Astrocyte of the hippocampus (primary cell): ENCODE results near the gene SLC4A5.
"Not testable (repeated sequence)": the region's sequence is repeated elsewhere in the genome, so short reads cannot be mapped to it uniquely, and the experiment has no call there.

ENCODE experiments used
- DNase-seq: peaks from one replicate; pipeline ENCODE4 v3.0.0; 2011; ENCODE audit warnings: low read depth, low spot score

SLC4A5 gene

DNA sequence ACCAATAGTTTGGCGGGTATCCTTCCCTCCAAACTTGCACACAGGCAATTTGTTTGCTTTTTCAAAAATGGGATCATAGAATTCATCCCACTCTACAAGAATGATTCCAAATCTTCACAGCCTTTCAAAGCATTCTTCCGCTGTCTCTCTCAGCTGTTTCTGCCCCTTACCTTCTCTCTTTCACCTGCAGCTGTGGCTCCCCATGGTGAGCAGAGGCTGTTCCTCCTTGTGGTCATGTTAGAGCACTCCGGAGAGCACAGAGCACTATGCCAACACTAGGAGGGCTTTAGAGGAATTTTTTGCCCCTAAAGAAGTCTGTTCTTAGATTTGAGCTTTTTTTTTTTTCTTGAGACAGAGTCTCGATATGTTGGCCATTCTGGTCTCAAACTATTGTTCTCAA, 114.4 kb downstream of the SLC4A5 start:
- DNase-seq: no peak

GRCh38 chr2:74227646-74228045, 115.6 kb downstream of the SLC4A5 start:
- DNase-seq: no peak

DNA sequence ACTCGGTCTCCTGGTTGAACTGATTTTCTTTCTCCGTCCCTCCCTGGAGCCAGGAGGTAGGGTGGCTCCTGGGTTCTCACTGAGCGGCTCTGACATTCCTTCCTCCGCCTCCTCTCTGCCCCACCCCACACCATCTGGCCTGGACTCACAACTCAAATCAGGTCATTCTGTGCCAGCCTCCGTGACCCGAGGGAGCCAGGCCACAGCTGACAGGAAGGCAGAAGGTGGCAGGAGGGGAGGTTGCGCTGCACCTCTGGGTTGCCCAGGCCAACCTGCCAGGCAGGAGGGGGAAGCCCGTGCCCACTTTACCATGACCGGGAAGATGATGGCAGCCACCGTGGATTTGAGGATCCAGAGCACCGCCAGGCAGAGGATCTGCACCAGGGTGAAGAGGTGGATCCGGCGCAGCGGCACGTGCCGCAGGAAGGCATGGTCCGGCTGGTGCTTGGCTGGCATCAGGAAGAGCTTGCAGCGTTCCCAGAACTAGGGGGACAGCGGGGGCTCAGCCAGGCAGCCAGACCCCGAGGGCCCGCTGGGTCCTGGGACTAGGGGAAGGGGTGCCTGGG, 116.5 kb downstream of the SLC4A5 start:
- no peak for DNase-seq

DNA sequence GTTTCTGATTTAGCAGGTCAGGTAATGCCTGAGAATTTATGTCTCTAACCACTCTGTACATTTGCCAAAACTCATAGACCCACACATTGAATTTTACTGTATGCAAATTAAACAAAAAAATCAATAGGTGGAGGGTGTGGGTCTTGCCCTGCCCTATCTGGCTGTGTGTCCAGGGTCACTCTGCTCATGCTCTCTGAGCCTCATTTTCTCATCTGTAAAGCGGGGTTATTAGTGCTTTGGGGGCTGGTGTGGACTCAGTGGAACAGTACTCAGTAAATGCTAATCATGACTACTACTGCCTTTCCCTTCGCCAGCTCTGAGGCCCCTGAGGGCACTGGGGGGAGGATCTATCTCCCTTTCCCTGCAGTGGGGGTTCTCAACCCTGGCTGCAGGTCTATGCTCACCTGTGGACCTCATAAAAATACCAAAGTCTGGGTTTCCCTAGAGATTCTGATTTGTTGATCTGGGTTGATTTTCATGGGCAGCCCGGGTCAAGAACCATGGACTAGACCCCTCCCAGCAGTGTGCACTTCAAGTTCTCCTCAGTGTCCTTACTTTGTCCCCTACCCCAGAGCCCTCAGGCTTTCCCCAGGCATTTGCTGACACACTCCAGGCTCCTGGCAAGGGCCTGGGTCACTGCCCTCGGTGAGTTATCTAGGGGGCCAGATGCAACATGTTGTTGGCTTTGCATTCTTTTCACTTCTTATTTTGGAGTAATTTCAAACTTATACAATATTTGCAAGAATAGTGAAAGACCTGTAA, 117.3 kb downstream of the SLC4A5 start:
- DNase-seq: no peak

DNA sequence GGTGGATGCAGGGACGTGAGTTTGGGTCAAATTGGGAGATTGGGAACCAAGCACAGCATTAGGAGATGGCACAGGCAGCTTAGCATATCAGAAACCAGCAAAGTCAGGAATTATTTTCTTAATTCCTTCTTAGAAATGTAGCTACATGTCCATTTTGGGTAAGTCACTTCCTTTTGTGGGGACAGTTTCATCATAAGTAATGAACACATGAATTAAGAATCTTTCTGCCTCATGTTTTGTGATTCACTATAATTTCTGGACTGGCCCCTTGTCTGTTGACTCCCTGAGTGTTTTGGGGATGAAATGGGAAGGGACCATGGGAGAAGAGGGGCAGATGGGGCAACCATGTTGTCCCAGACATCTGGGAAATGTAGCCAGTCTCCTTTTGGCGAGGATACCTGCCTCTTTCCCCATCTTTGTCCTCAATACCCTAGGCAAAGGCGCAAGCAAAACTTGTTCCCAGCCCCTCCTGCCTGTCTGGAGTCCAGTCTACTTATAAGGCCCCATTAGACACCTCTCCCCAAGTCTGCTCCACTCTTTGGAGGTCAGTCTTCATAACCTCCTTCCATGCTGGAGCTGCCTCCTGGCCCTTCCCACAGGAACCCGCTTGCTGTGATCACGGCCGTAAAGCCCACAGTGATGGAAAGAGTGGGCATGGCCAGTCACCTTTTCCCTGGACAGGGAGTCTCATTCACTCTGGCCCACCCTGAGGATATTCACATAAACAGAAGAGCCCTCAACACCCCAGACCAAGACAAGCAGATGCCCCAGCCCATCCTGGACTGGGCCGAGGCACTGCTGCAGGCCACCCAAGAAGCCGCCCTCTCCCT, 119.1 kb downstream of the SLC4A5 start:
- no peak for DNase-seq

DNA sequence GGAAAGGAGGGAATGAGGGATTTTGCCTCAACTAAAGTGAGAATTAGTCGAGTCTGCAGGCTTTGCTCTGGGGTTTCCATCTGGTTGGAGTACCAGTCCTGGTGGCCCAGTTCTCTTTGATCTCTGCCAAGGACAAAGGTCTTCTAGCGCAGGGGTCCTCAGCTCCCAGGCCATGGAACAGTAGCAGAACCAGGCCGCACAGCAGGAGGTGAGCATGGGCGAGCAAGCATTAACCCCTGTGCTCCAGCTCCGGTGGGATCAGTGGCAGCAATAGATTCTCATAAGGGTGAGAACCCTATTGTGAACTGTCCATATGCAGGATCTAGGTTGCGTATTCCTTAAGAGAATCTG, 120.9 kb downstream of the SLC4A5 start:
- DNase-seq: no peak

DNA sequence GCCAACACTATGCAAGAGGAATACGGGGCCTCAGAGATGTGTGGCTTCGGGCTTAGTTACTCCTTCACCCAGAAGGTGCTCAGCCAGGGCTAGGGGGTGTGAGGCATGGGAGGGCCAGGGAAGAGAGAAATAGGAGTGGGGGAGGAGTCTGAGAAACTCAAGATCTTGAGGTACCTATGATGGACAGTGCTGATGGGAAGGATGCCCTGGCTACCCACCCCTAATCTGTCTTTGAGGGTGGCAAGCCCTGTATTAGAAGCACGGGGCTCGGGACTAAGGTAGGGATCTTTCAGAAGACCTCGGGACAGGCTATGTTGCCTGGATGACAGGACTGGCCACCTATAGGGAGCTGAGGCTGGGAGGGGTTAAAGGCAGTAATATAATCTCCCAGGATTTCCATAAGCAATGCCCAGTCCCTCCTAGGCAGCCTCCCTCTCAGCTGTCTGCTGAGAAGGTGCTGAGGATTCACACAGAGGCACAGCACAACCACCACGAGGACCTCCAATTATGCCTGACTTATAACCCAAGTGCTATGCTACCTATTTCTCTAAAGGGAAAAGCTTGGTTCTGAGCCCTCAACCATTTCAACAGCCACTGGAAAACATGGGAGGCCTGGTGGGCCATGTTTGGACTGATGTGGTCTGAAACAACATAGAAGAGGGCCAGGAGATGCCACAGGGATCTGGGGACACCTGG, 121.5 kb downstream of the SLC4A5 start:
- DNase-seq: no peak

DNA sequence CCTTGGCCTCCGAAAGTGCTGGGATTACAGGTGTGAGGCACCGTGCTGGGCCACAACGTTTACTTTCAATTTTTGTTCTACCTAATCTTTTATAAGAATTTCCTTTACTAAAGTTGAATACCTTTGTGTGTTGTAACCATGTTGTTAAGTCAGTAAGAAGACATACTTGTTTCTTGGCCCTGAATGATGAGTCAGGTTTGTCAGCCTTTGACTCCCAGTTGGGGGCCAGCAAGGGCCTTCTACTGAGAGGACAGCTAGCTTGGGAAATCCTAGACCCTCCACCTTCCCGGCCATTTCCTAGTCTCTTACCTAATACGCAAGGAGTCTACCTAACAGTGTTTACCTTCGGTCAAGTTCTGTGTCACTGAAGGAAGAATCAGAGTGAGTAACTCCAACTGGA, 122.1 kb downstream of the SLC4A5 start:
- DNase-seq: no peak

DNA sequence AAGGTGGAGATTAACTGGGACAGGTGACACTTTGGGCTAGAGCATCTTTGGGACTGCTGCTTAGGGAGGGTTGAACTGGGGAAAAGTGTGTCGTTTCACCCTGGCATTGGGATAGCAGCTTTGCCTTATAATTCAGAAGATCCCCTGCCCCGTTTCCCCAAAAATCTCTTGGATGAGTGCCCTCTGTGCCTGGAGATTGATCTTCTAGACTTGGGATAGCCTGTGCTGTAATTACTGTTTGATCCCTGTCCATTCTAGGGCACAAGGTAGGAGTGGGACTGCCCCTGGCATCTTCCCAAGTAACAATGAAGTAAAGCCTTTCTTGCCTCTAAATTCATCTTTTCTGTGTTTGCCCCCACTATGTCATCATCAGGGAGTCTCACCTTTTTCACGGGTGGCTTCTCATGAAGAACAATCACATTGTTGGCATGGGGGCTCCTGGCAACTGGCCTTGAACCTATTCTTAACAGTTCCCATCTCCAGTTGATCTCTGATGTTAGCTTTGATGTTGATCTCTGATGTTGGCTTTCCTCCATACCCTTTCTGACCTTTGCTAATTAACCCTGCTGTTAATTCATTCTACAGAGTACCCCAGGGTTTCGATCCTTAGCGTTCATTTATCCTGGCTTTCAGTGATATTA, 123.2 kb downstream of the SLC4A5 start:
- DNase-seq: no peak

GRCh38 chr2:74216642-74217041, 126.6 kb downstream of the SLC4A5 start:
- DNase-seq: no peak

DNA sequence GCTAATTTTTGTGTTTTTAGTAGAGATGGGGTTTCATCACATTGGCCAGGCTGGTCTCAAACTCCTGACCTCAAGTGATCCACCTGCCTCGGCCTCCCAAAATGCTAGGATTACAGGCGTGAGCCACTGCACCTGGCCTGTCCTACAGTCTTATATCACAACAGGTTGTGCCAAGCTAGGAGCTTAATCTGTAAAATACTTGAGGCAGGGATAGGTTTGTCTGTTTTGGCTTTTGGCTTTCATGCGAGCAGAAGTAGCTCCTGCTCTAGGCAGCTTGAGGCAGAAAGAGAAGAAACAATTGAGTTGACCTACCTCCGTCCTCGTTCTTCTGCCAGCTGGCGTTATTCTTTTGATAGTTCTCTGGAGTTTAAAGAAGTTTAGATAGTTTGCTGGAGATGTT, 127.4 kb downstream of the SLC4A5 start:
- not testable (repeated sequence) for DNase-seq

DNA sequence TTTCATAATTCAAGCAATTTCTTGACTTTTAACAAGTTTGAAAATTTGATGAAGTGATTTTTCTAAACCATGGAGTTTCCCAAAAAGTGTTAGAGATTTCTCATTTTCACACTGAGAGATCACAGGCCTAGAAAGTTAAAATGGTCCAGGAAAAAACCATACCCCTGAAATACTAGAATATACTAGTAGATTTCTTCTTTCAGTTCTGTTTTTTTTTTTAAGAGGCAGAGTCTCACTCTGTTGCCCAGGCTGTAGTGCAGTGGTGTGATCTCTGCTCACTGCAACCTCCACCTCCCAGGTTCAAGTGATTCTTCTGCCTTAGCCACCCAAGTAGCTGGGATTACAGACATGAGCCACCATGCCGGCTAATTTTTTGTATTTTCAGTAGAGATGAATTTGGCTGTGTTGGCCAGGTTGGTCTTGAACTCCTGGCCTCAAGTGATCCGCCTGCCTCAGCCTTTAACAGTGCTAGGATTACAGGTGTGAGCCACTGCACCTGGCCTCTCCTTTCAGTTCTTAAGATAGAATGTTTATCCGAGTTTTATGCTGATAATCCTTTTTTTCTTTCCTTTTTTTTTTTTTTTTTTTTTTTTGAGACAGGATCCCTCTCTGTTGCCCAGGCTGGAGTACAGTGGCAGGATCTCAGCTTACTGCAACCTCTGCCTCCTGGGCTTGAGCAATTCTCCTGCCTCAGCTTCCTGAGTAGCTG, 130.4 kb downstream of the SLC4A5 start:
- DNase-seq: no peak

GRCh38 chr2:74206180-74206688, 137.0 kb downstream of the SLC4A5 start:
- DNase-seq: peak; percentile 42

- DNase-seq: no peak
Observed at GRCh38 chr2:74205596-74205995, 137.6 kb downstream of the SLC4A5 start.

GRCh38 chr2:74205113-74205512, 138.1 kb downstream of the SLC4A5 start:
- no peak for DNase-seq

- DNase-seq: no peak
Observed at GRCh38 chr2:74204436-74204835, 138.8 kb downstream of the SLC4A5 start.

- DNase-seq: peak; percentile 19
Observed at GRCh38 chr2:74201596-74201995, 141.6 kb downstream of the SLC4A5 start.

DNA sequence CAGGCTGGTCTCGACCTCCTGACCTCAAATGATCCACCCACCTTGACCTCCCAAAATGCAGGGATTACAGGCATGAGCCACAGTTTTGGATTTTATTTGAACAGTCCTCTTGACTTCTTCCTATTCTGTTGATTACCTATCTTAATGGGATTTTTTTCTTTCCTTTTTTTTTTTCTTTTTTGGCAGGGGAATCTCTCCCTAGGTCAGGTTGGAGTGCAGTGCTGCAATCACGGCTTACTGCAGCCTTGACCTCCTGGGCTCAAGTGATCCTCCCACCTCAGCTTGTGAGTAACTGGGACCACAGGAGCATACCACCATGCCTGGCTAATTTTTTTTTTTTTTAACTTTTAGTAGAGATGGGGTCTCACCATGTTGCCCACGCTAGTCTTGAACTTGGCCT, 142.0 kb downstream of the SLC4A5 start:
- DNase-seq: no peak

- peak; percentile 18 for DNase-seq
Observed at GRCh38 chr2:74199871-74200305, 143.3 kb downstream of the SLC4A5 start.

DNA sequence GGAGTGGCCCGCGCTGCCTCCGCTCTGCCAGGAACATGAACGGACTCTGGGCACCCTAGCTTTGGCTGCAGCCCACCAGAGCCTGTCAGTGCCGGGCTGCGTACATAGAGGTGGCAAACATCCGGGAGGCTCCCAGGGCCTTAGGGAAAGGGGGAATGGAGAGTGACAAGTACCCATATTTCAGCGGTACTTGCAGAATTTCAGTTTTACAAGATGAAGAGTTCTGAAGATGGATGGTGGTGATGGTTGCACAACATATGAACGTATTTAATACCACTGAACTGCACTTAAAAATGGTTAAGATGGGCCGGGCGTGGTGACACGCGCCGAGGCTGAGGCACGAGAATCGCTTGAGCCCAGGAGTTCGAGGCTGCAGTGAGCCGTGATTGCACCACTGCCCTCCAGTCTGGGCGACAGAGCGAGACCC, 143.9 kb downstream of the SLC4A5 start:
- no peak for DNase-seq
